PC-3 (cell line): ENCODE data around the gene CD163L1. TPM values are rescaled to one million over a fixed set of nuclear protein-coding genes. Genes with fewer than 3 reads are reported as not detected.

Experiments used
- ATAC-seq: fragments of 200-7000 bp; cut with Tn5 transposase; 2 replicates; pipeline ENCODE4 v1.9.1; 2020; ENCODE audit warnings: mild to moderate bottlenecking, moderate library complexity
- BruUV-seq: library from RNA; stranded (reverse); fragments of 400-500 nt; replicated peaks from 2 replicates; lab custom pipeline; 2021; lab: Mats Ljungman, UMichigan
- CTCF ChIA-PET: fragments of 300-600 bp; sonication (Branson Sonifier 250); formaldehyde crosslinking; loops from one replicate; lab custom pipeline; 2022; ENCODE audit warnings: antibody characterized with exemption; lab: Charles Lee
- POLR2A ChIA-PET: fragments of 300-600 bp; sonication (Branson Sonifier 250); formaldehyde crosslinking; loops from one replicate; lab custom pipeline; 2022; ENCODE audit warnings: antibody characterized with exemption; ENCODE audit not compliant: unreplicated experiment; lab: Charles Lee
- DNase-seq: peaks from one replicate; pipeline ENCODE4 v3.0.0-alpha.2; 2015
- H2AFZ ChIP-seq: fragments of 300-600 bp; sonication (generic); 2 replicates; pipeline ENCODE4 v1.6.0; 2016; ENCODE audit warnings: antibody characterized with exemption, low read length
- H3F3A ChIP-seq: fragments of 300-600 bp; sonication (generic); one replicate; pipeline ENCODE4 v1.6.0; 2017; ENCODE audit warnings: antibody characterized with exemption, low read length, control low read depth, mild to moderate bottlenecking; ENCODE audit not compliant: unreplicated experiment
- H3K27ac ChIP-seq: fragments of 300-600 bp; sonication (generic); 2 replicates; pipeline ENCODE4 v1.5.1; 2016; ENCODE audit warnings: mild to moderate bottlenecking, low read length
- H3K27me3 ChIP-seq: fragments of 300-600 bp; sonication (generic); 2 replicates; pipeline ENCODE4 v1.6.1; 2016; ENCODE audit warnings: low read length, mixed read lengths
- H3K36me3 ChIP-seq: fragments of 300-600 bp; sonication (generic); 2 replicates; pipeline ENCODE4 v1.6.1; 2016; ENCODE audit warnings: low read depth, mixed run types, low read length, mixed read lengths
- H3K4me1 ChIP-seq: fragments of 300-600 bp; sonication (generic); 2 replicates; pipeline ENCODE4 v1.5.1; 2016; ENCODE audit warnings: low read length; ENCODE audit not compliant: insufficient read depth
- H3K4me2 ChIP-seq: fragments of 300-600 bp; sonication (generic); 2 replicates; pipeline ENCODE4 v1.6.0; 2016; ENCODE audit warnings: low read length
- H3K4me3 ChIP-seq: fragments of 300-600 bp; sonication (generic); 2 replicates; pipeline ENCODE4 v1.5.1; 2016; ENCODE audit warnings: mild to moderate bottlenecking, low read length, mixed read lengths
- H3K79me2 ChIP-seq: fragments of 300-600 bp; sonication (generic); 2 replicates; pipeline ENCODE4 v1.6.1; 2017; ENCODE audit warnings: low read length, mixed read lengths
- H3K9ac ChIP-seq: fragments of 300-600 bp; sonication (generic); 2 replicates; pipeline ENCODE4 v1.6.0; 2016; ENCODE audit warnings: mild to moderate bottlenecking, low read length
- H3K9me2 ChIP-seq: fragments of 300-600 bp; sonication (generic); replicated peaks from 2 replicates; pipeline ENCODE4 v1.6.1; 2016; ENCODE audit warnings: mixed run types, low read length, mixed read lengths
- H3K9me3 ChIP-seq: fragments of 300-600 bp; sonication (generic); 2 replicates; pipeline ENCODE4 v1.6.1; 2016; ENCODE audit warnings: low read length, mixed read lengths
- H4K20me1 ChIP-seq: fragments of 300-600 bp; sonication (generic); 2 replicates; pipeline ENCODE4 v1.6.1; 2016; ENCODE audit warnings: low read length, mixed read lengths
- EZH2 ChIP-seq: fragments of 300-600 bp; sonication (generic); IDR thresholded peaks from one replicate; pipeline ENCODE4 v1.6.1; 2017; ENCODE audit warnings: antibody characterized with exemption, mild to moderate bottlenecking, low read length; ENCODE audit not compliant: unreplicated experiment
- EZH2phosphoT487 ChIP-seq: fragments of 300-600 bp; sonication (generic); IDR thresholded peaks from 2 replicates; pipeline ENCODE4 v1.6.1; 2018; ENCODE audit warnings: mild to moderate bottlenecking, antibody characterized with exemption, low read length, borderline replicate concordance
- intact Hi-C: fragments of 100-400 bp; cut with micrococcal nuclease; formaldehyde crosslinking; loops from 2 replicates; pipeline ENCODE4 v1.9.0; 2023
- total RNA-seq: library from RNA; depleted of rRNA; stranded (reverse); fragments of >200 nt; gene quantifications from 2 replicates; pipeline ENCODE4 v1.2.3, GENCODE V29; 2014
- TF ChIP-seq, protein P1 (sequence below): fragments of 300-600 bp; sonication (generic); conservative IDR thresholded peaks from 2 replicates; pipeline ENCODE4 v1.5.1; 2017; ENCODE audit warnings: antibody characterized with exemption, low read depth, mild to moderate bottlenecking, low read length

CD163L1 gene
- total RNA-seq, 1 experiment from 2014 or later, result 0.66 TPM

DNA sequence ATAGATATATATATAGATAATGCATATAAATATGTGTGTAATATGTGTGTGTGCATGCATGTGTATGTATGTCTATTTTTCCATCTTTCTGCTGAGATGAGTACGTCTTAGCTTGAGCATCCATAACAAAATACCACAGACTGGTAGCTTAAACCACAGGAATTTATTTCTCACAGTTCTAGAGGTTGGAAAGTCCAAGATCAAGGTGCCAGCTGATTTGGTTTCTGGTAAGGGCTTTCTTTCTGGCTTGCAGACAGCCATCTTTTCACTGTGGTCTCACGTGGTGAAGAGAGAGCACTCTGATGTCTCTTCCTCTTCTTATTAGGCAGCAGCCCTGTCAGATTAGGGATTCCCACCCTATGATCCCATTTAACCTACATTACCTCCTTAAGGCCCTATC lies 92.8 kb downstream of the CD163L1 start:
- no peak for TF ChIP-seq EZH2
- Histone ChIP-seq H3F3A (no peaks in the 10 kb centered on the region), H2AFZ (no peak overlapping the region), H3K4me3 (no peak overlapping the region), H3K9me3 (no peaks in the 10 kb centered on the region), H3K27ac (no peak overlapping the region), H3K9me2 (no peaks in the 10 kb centered on the region), H3K9ac (no peak overlapping the region), H3K4me1 (no peaks in the 10 kb centered on the region), H3K79me2 (no peaks in the 10 kb centered on the region), H3K36me3 (no peaks in the 10 kb centered on the region), H4K20me1 (no peaks in the 10 kb centered on the region), H3K4me2 (no peak overlapping the region), H3K27me3 (no peaks in the 10 kb centered on the region)
- intact Hi-C loops, result no loop called here
- ChIA-PET CTCF (no interaction called here), POLR2A (no interaction called here)
- BruUV-seq, result no TSS peak
- DNase-seq (no peak), ATAC-seq (no peak)

- Histone ChIP-seq H3K79me2 (no peaks in the 10 kb centered on the region), H3F3A (no peaks in the 10 kb centered on the region), H3K9ac (no peak overlapping the region), H3K4me1 (no peaks in the 10 kb centered on the region), H3K27me3 (no peaks in the 10 kb centered on the region), H3K4me3 (no peak overlapping the region), H4K20me1 (no peaks in the 10 kb centered on the region), H3K27ac (no peak overlapping the region), H2AFZ (no peak overlapping the region), H3K4me2 (no peak overlapping the region), H3K9me3 (no peaks in the 10 kb centered on the region), H3K36me3 (no peaks in the 10 kb centered on the region), H3K9me2 (no peaks in the 10 kb centered on the region)
- no TSS peak for BruUV-seq
- ChIA-PET POLR2A (no interaction called here), CTCF (no interaction called here)
- TF ChIP-seq EZH2phosphoT487 (no peak), EZH2 (no peak)
- TF ChIP-seq, protein P1, sequence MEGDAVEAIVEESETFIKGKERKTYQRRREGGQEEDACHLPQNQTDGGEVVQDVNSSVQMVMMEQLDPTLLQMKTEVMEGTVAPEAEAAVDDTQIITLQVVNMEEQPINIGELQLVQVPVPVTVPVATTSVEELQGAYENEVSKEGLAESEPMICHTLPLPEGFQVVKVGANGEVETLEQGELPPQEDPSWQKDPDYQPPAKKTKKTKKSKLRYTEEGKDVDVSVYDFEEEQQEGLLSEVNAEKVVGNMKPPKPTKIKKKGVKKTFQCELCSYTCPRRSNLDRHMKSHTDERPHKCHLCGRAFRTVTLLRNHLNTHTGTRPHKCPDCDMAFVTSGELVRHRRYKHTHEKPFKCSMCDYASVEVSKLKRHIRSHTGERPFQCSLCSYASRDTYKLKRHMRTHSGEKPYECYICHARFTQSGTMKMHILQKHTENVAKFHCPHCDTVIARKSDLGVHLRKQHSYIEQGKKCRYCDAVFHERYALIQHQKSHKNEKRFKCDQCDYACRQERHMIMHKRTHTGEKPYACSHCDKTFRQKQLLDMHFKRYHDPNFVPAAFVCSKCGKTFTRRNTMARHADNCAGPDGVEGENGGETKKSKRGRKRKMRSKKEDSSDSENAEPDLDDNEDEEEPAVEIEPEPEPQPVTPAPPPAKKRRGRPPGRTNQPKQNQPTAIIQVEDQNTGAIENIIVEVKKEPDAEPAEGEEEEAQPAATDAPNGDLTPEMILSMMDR, result no peak
- intact Hi-C loops, result no loop called here
- ATAC-seq (no peak), DNase-seq (no peak)
Observed at GRCh38 chr12:7349418-7349817, 94.5 kb downstream of the CD163L1 start.

GRCh38 chr12:7346551-7347225 lies 97.3 kb downstream of the CD163L1 start:
- no peak overlapping the region for H3K4me2 ChIP-seq
- no peak overlapping the region for H3K4me3 ChIP-seq
- no peaks in the 10 kb centered on the region for H4K20me1 ChIP-seq
- DNase-seq, result no peak
- POLR2A ChIA-PET, result no interaction called here
- no TSS peak for BruUV-seq
- H3K27me3 ChIP-seq, result no peaks in the 10 kb centered on the region
- CTCF ChIA-PET, result no interaction called here
- TF ChIP-seq, protein P1, result no peak
- TF ChIP-seq EZH2, result no peak
- no peak for TF ChIP-seq EZH2phosphoT487
- H3K79me2 ChIP-seq, result no peaks in the 10 kb centered on the region
- no peaks in the 10 kb centered on the region for H3K36me3 ChIP-seq
- no peak for ATAC-seq
- no peaks in the 10 kb centered on the region for H3K9me2 ChIP-seq
- no peak overlapping the region for H3K27ac ChIP-seq
- intact Hi-C loops, result no loop called here
- H3K4me1 ChIP-seq, result no peaks in the 10 kb centered on the region
- no peaks in the 10 kb centered on the region for H3K9me3 ChIP-seq
- H3F3A ChIP-seq, result no peaks in the 10 kb centered on the region
- no peak overlapping the region for H2AFZ ChIP-seq
- no peak overlapping the region for H3K9ac ChIP-seq
